Immature natural killer cell (primary cell): ENCODE measurements around the gene ACVR1B. TPM values are rescaled to one million over a fixed set of nuclear protein-coding genes. Genes with fewer than 3 reads are reported as not detected.

Experiments used
- DNase-seq, 3 donors: peaks; one replicate each; pipeline ENCODE4 v3.0.0; 2022; ENCODE audit warnings: mixed read lengths in 1 of 3
- H3K27ac Mint-ChIP-seq, 6 donors: one replicate each; pipeline ENCODE4 v1.8.0; 2020; ENCODE audit warnings: mixed read lengths in 6 of 6, mild to moderate bottlenecking in 5 of 6, inconsistent platforms in 4 of 6, moderate library complexity in 3 of 6
- H3K27me3 Mint-ChIP-seq, 3 donors: one replicate each; pipeline ENCODE4 v1.8.0; 2020 to 2021; ENCODE audit warnings: low read depth in 3 of 3, mild to moderate bottlenecking in 3 of 3, mixed read lengths in 3 of 3, moderate library complexity in 3 of 3, inconsistent platforms in 1 of 3
- H3K36me3 Mint-ChIP-seq, 3 donors: one replicate each; pipeline ENCODE4 v1.8.0; 2020; ENCODE audit warnings: mixed read lengths in 3 of 3, inconsistent platforms in 2 of 3, mild to moderate bottlenecking in 2 of 3
- H3K4me1 Mint-ChIP-seq, 2 donors: one replicate each; pipeline ENCODE4 v1.8.0; 2020; ENCODE audit warnings: inconsistent platforms in 2 of 2, mild to moderate bottlenecking in 2 of 2, mixed read lengths in 2 of 2, moderate library complexity in 1 of 2
- H3K4me3 Mint-ChIP-seq, 5 donors: one replicate each; pipeline ENCODE4 v1.8.0; 2020; ENCODE audit warnings: mild to moderate bottlenecking in 5 of 5, mixed read lengths in 5 of 5, inconsistent platforms in 3 of 5, moderate library complexity in 3 of 5
- H3K9me3 Mint-ChIP-seq, 6 donors: one replicate each; pipeline ENCODE4 v1.8.0; 2020; ENCODE audit warnings: mild to moderate bottlenecking in 6 of 6, mixed read lengths in 6 of 6, inconsistent platforms in 4 of 6, moderate library complexity in 3 of 6
- polyA plus RNA-seq, 3 donors: library from polyadenylated mRNA; unstranded; fragments of 300-500 nt; fragmentation: Illumina TruSeq; gene quantifications; one replicate each; pipeline ENCODE4 v1.2.3, GENCODE V29; 2021

The ACVR1B gene
- polyA plus RNA-seq, 3 donors from 2014 or later, result 0.52 to 1.4 TPM; not detected in 1

GRCh38 chr12:51942501-51943000 is 8.9 kb upstream of the ACVR1B start:
- H3K36me3 Mint-ChIP-seq, result peaks cover 0 to 14% (median 6%) of the 10 kb centered on the region in 3 donors
- no peak overlapping the region for H3K27ac Mint-ChIP-seq
- peaks cover 6 to 15% (median 12%) of the 10 kb centered on the region in 6 donors for H3K9me3 Mint-ChIP-seq
- H3K4me1 Mint-ChIP-seq, result peaks cover 5 to 6% of the 10 kb centered on the region in 2 donors
- H3K27me3 Mint-ChIP-seq, result peaks cover 3 to 10% (median 7%) of the 10 kb centered on the region in 3 donors
- H3K4me3 Mint-ChIP-seq, result no peak overlapping the region
- DNase-seq, result no peak

DNA sequence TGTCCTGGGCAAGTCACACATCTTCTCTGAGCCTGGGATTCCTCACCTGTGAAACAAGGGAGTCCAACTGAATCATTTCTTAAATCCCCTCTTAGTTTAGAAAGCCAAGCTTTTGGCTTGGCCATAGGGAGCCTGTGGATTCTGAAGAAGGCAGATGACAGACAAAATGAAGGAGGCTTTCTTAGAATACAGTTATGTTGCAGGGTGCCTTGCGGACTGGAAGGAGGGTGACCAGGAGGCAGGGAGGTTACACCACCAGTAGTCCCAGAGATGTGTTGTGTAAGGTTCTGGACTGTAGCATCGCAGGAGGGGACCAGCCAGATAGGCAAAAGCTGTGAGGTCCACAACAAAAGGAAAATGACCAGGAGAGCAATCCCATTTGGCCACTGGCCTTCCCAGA is 8.2 kb upstream of the ACVR1B start:
- no peak for DNase-seq
- H3K27ac Mint-ChIP-seq, result no peak overlapping the region
- peaks cover 0 to 14% (median 6%) of the 10 kb centered on the region in 3 donors for H3K36me3 Mint-ChIP-seq
- H3K4me3 Mint-ChIP-seq, result no peak overlapping the region
- peaks cover 5 to 6% of the 10 kb centered on the region in 2 donors for H3K4me1 Mint-ChIP-seq
- H3K9me3 Mint-ChIP-seq, result peaks cover 6 to 15% (median 12%) of the 10 kb centered on the region in 6 donors
- H3K27me3 Mint-ChIP-seq, result peaks cover 2 to 10% (median 7%) of the 10 kb centered on the region in 3 donors

GRCh38 chr12:51944608-51945233 is 6.8 kb upstream of the ACVR1B start:
- Mint-ChIP-seq H3K4me3 (no peak overlapping the region), H3K9me3 (peaks cover 6 to 15% (median 12%) of the 10 kb centered on the region in 6 donors)
- no peak for DNase-seq

DNA sequence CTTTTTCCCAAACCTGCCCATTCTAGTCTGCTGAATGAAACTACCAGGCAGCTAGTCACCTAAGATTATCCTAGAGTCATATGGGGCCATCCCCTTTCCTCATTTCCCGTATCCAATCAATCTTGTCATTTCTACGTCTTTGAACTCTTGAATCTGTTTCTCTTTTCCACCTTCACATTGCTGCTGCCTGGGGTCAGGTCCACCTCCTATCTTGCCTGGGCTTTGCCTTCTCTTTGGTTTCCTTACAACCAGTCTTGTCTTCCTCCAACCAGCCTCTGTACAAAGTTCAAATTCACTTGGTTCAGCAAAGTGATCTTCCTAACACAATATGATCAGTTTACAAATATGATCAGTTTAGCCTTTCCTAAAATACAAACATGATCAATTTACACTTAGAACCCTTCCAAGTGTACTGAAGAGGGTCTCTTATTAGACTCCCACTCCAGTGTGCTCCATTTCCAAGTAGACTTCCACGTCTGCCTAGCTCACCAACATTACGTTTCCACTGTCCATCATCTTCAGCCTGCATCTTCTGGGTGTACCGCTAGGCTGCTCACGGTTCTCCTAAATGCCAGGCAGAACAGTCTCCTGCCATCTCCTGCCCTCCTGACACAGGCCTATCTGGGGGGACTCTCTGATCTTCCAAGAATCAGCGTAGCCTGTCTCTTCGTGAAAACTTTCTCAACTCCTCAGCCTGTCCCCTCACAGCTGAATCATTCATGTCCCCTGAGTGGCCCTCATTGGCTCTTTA is 4.1 kb upstream of the ACVR1B start:
- no peak for DNase-seq
- Mint-ChIP-seq H3K36me3 (peaks cover 0 to 14% (median 6%) of the 10 kb centered on the region in 3 donors), H3K9me3 (peaks cover 4 to 15% (median 12%) of the 10 kb centered on the region in 6 donors), H3K4me3 (no peak overlapping the region), H3K27ac (no peak overlapping the region), H3K27me3 (peaks cover 2 to 11% (median 6%) of the 10 kb centered on the region in 3 donors), H3K4me1 (peaks cover 8 to 16% of the 10 kb centered on the region in 2 donors)

More at GRCh38 chr12:51944608-51945233, 6.8 kb upstream of the ACVR1B start:
- Mint-ChIP-seq H3K36me3 (peaks cover 0 to 14% (median 6%) of the 10 kb centered on the region in 3 donors), H3K4me1 (peaks cover 4% of the 10 kb centered on the region in 2 donors), H3K27me3 (peaks cover 0 to 11% (median 7%) of the 10 kb centered on the region in 3 donors), H3K27ac (no peak overlapping the region)

GRCh38 chr12:51948066-51948465 is 3.4 kb upstream of the ACVR1B start:
- H3K27ac Mint-ChIP-seq, result no peak overlapping the region
- no peak overlapping the region for H3K4me3 Mint-ChIP-seq
- peaks cover 13 to 23% of the 10 kb centered on the region in 2 donors for H3K4me1 Mint-ChIP-seq
- peaks cover 2 to 10% (median 6%) of the 10 kb centered on the region in 3 donors for H3K27me3 Mint-ChIP-seq
- peaks cover 0 to 14% (median 6%) of the 10 kb centered on the region in 3 donors for H3K36me3 Mint-ChIP-seq
- peaks cover 4 to 15% (median 12%) of the 10 kb centered on the region in 6 donors for H3K9me3 Mint-ChIP-seq
- no peak for DNase-seq

DNA sequence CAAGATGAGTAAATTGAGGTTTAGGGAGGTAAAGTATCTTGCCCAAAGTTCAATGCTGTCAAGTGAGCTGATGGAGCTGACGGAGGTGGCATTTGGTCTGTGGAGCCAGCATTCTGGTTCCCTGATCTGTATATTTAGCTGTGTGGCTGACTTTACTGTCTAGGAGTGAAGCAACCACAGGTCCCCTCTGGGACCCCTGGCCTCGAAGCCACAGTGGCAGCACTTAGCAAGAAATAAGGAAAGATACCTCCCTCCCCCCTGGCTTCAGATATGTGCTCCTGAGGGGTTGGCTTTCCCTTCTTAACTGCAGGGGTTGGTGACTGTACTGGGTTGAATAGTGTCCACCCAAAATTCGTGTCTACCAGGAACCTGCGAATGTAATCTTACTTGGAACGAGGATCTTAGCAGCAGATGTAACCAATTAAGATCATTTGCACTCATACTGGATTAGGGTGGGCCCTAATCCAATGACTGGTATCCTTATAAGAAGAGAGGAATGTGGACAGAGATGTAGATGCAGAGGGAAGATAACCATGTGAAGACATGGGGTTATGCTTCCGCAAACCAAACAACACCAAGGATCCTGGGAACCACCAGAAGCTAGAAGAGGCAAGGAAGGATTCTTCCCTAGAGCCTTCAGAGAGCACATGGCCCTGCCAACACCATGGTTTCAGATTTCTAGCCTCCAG is 2.0 kb upstream of the ACVR1B start:
- peaks cover 0 to 11% (median 6%) of the 10 kb centered on the region in 3 donors for H3K36me3 Mint-ChIP-seq
- peaks cover 15 to 29% of the 10 kb centered on the region in 2 donors for H3K4me1 Mint-ChIP-seq
- H3K27me3 Mint-ChIP-seq, result peaks cover 2 to 10% (median 6%) of the 10 kb centered on the region in 3 donors
- H3K27ac Mint-ChIP-seq, result no peak overlapping the region
- peak overlapping the region; percentile 38 to 66 (median 47) for H3K4me3 Mint-ChIP-seq
- DNase-seq, result no peak
- peaks cover 4 to 8% (median 7%) of the 10 kb centered on the region in 6 donors for H3K9me3 Mint-ChIP-seq

DNA sequence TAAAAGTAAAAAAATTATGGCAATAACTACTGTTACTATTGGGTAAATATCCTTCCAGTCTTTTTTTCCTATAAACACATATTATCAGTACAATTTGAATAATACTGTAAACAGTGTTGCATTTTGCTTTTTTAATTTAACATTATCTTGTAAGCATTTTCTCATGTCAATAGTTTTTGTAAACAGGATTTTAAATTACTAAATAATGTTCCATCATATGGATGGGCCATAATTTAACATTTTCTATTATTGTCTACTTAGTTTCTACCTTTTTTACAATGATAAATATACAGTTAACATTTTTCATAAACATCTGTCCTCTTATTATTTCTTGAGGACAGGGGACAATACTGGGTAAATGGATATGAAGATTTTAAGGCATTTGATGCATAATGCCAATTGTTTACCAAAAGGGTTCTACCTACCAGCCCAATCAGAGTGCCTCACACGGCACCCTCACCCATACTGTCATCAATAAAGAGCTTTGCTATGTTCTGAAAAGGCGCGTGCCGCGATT is 759 bp upstream of the ACVR1B start:
- peak overlapping the region; percentile 93 to 98 (median 96) for H3K4me3 Mint-ChIP-seq
- H3K9me3 Mint-ChIP-seq, result peaks cover 0 to 4% (median 0%) of the 10 kb centered on the region in 6 donors

GRCh38 chr12:51951843-51952722 is 584 bp downstream of the ACVR1B start:
- peak overlapping the region in 5 of 6 donors; percentile 25 to 82 (median 62) for H3K27ac Mint-ChIP-seq
- H3K36me3 Mint-ChIP-seq, result no peaks in the 10 kb centered on the region
- DNase-seq, result no peak
- peaks cover 0 to 4% (median 0%) of the 10 kb centered on the region in 6 donors for H3K9me3 Mint-ChIP-seq
- peaks cover 15 to 37% of the 10 kb centered on the region in 2 donors for H3K4me1 Mint-ChIP-seq
- H3K4me3 Mint-ChIP-seq, result peak overlapping the region; percentile 36 to 80 (median 67)
- peaks cover 2 to 9% (median 3%) of the 10 kb centered on the region in 3 donors for H3K27me3 Mint-ChIP-seq

More for the DNA sequence above, 759 bp upstream of the ACVR1B start:
- Mint-ChIP-seq H3K36me3 (peaks cover 0 to 8% (median 0%) of the 10 kb centered on the region in 3 donors), H3K27me3 (peaks cover 2 to 10% (median 3%) of the 10 kb centered on the region in 3 donors), H3K27ac (peak overlapping the region; percentile 72 to 85 (median 78)), H3K4me1 (peaks cover 15 to 31% of the 10 kb centered on the region in 2 donors)
- DNase-seq, result no peak

DNA sequence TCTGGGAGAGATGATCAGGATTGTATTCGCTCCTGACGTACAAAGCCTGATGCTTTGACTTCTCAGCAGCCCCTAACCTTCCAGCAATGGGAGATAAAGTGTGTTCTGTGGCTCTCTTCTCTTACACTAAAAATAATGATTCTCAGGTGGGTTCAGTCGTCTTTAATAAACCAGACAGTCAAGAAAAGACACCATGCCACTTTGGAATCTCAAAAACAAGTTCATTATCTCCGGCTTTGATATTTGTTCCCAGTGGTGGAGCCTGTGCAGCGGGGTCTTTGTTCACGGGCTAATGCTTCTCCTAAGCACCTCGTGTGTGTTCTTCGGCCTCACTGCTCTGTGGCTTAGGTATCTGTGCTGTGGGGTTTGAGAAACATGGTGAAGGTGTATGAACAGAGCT is 1.6 kb downstream of the ACVR1B start:
- DNase-seq, result no peak
- Mint-ChIP-seq H3K4me1 (peaks cover 15 to 37% of the 10 kb centered on the region in 2 donors), H3K36me3 (no peaks in the 10 kb centered on the region), H3K27me3 (peaks cover 2 to 5% (median 3%) of the 10 kb centered on the region in 3 donors), H3K4me3 (peak overlapping the region; percentile 33 to 80 (median 37)), H3K27ac (peak overlapping the region in 3 of 6 donors; percentile 23 to 62 (median 25)), H3K9me3 (no peaks in the 10 kb centered on the region)

DNA sequence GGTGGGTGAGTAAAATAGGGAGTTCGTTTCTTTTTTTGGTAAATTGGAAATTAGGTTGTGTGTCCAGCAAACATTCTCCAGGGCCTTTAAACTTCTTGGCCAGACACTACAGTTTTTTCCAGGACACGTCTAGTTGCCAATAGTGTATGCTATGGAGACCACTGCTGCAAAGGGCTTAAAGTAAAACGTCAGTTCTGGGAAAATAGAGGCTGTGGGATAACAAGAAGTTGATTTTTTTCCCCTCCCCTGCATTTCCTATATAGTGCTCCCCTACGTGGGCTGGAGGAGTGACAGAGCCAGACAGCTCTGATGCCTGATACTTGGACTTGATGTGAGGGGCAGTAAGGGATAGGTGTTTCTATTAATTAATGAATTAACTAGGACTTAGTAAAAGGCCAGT is 2.4 kb downstream of the ACVR1B start:
- no peak for DNase-seq
- no peaks in the 10 kb centered on the region for H3K36me3 Mint-ChIP-seq
- no peaks in the 10 kb centered on the region for H3K9me3 Mint-ChIP-seq
- H3K4me3 Mint-ChIP-seq, result peak overlapping the region in 1 of 5 donors; percentile 33
- H3K27ac Mint-ChIP-seq, result peak overlapping the region in 2 of 6 donors; percentile 6 to 16
- peaks cover 2 to 5% (median 3%) of the 10 kb centered on the region in 3 donors for H3K27me3 Mint-ChIP-seq
- peaks cover 15 to 37% of the 10 kb centered on the region in 2 donors for H3K4me1 Mint-ChIP-seq

- Mint-ChIP-seq H3K27ac (peak overlapping the region in 2 of 6 donors; percentile 19 to 29), H3K4me3 (no peak overlapping the region), H3K9me3 (no peaks in the 10 kb centered on the region), H3K27me3 (peaks cover 2 to 5% (median 2%) of the 10 kb centered on the region in 3 donors), H3K4me1 (peaks cover 15 to 35% of the 10 kb centered on the region in 2 donors), H3K36me3 (peaks cover 0 to 6% (median 0%) of the 10 kb centered on the region in 3 donors)
- no peak for DNase-seq
Observed at GRCh38 chr12:51954561-51955361, 3.3 kb downstream of the ACVR1B start.
